Breast epithelium (tissue), 4 donors: ENCODE measurements around the gene SLC27A1. TPM values are rescaled to one million over a fixed set of nuclear protein-coding genes. Genes with fewer than 3 reads are reported as not detected.
A peak's percentile ranks its signal among the peaks of the same experiment; 100 is the strongest.

Experiments used
- DNase-seq, 2 donors: peaks; one replicate each; pipeline ENCODE4 v3.0.0-alpha.2; 2019; ENCODE audit warnings: low spot score in 2 of 2
- H3K27ac ChIP-seq, 2 donors: fragments of 200-600 bp; sonication (generic) in 1 of 2; one replicate each; pipeline ENCODE4 v1.5.1; 2016 to 2019; ENCODE audit warnings: mild to moderate bottlenecking in 1 of 2
- H3K27me3 ChIP-seq, 2 donors: fragments of 200-600 bp; sonication (generic) in 1 of 2; one replicate each; pipeline versions ENCODE4 v1.5.1 to v1.6.0; 2017 to 2019; ENCODE audit warnings: control low read depth in 1 of 2, mild to moderate bottlenecking in 1 of 2
- H3K36me3 ChIP-seq: fragments of 200-600 bp; one replicate; pipeline ENCODE4 v1.5.1; 2019
- H3K4me1 ChIP-seq, 2 donors: fragments of 200-600 bp; sonication (generic); one replicate each; pipeline ENCODE4 v1.5.1; 2016 to 2019; ENCODE audit warnings: control low read depth in 1 of 2
- H3K4me3 ChIP-seq, 3 donors: fragments of 200-600 bp; sonication (generic); 1 replicate in 2 of 3; 2 replicates in 1 of 3; pipeline ENCODE4 v1.5.1; 2016 to 2019; ENCODE audit warnings: mild to moderate bottlenecking in 3 of 3, moderate library complexity in 2 of 3
- H3K9me3 ChIP-seq, 2 donors: fragments of 200-600 bp; sonication (generic) in 1 of 2; one replicate each; pipeline ENCODE4 v1.5.1; 2016 to 2019; ENCODE audit warnings: control low read depth in 1 of 2
- CTCF ChIP-seq, 3 donors: fragments of 450-650 bp; IDR thresholded peaks; one replicate each; pipeline ENCODE4 v1.5.1; 2016 to 2017; ENCODE audit warnings: antibody characterized with exemption in 3 of 3, mild to moderate bottlenecking in 3 of 3, moderate library complexity in 3 of 3
- POLR2A ChIP-seq: fragments of 450-650 bp; IDR thresholded peaks from one replicate; pipeline ENCODE4 v1.6.1; 2016; ENCODE audit warnings: antibody characterized with exemption, mild to moderate bottlenecking, moderate library complexity
- POLR2AphosphoS5 ChIP-seq, 3 donors: sonication (generic); formaldehyde crosslinking; IDR thresholded peaks; one replicate each; pipeline ENCODE4 v1.6.1; 2017; ENCODE audit warnings: antibody characterized with exemption in 3 of 3
- intact Hi-C: fragments of 100-400 bp; cut with DNase I; formaldehyde crosslinking; loops from one replicate; pipeline ENCODE4 v1.15.1; 2023; ENCODE audit warnings: low total_unique reads
- total RNA-seq, 3 donors: library from RNA; depleted of rRNA; stranded (reverse); fragments of >200 nt; gene quantifications; one replicate each; pipeline ENCODE4 v1.1.0, GENCODE V29; 2016

Gene SLC27A1
- total RNA-seq, 3 donors from 2014 or later = 32.4 to 35.4 (median 34.8) TPM

GRCh38 chr19:17500447-17501198, 30.3 kb downstream of the SLC27A1 start:
- Histone ChIP-seq H3K4me3 (no peak overlapping the region), H3K36me3 (no peaks in the 10 kb centered on the region), H3K4me1 (no peaks in the 10 kb centered on the region), H3K9me3 (no peaks in the 10 kb centered on the region), H3K27ac (peak overlapping the region; percentile 85 to 90), H3K27me3 (no peaks in the 10 kb centered on the region)
- intact Hi-C loops = no loop called here
- TF ChIP-seq POLR2AphosphoS5 (IDR thresholded peaks at IDR 0.05) (no peak), CTCF (IDR thresholded peaks at IDR 0.05) (no peak), POLR2A (no peak)
- no peak for DNase-seq

GRCh38 chr19:17503240-17503639, 32.9 kb downstream of the SLC27A1 start:
- no peak overlapping the region for H3K27ac ChIP-seq
- no peaks in the 10 kb centered on the region for H3K36me3 ChIP-seq

DNA sequence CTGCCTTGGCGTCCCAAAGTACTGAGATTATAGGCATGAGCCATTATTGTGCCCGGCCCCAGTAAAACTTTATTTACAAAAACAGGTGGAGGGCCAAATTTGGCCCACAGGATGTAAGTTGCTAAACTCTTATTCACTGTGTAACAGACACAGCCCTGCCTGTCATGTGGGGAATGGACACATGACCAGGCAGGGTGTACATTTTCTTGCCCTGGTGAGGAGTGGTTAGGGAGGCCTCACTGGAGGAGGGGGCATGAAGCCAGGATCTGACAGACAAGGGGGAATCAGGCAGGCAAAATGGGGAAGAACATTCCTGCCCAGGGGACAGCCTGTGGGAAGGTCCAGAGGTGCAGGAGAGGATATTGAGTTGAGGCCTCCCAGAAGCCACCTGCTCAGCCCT, 33.7 kb downstream of the SLC27A1 start:
- H3K4me1 ChIP-seq = no peaks in the 10 kb centered on the region

More at GRCh38 chr19:17503240-17503639, 32.9 kb downstream of the SLC27A1 start:
- intact Hi-C loops = no loop called here
- no peak for DNase-seq
- no peaks in the 10 kb centered on the region for H3K9me3 ChIP-seq
- TF ChIP-seq POLR2AphosphoS5 (IDR thresholded peaks at IDR 0.05) (no peak), CTCF (IDR thresholded peaks at IDR 0.05) (no peak), POLR2A (no peak)
- no peak overlapping the region for H3K4me3 ChIP-seq
- H3K4me1 ChIP-seq = no peaks in the 10 kb centered on the region
- H3K27me3 ChIP-seq = no peaks in the 10 kb centered on the region

GRCh38 chr19:17504456-17504855, 34.1 kb downstream of the SLC27A1 start:
- Histone ChIP-seq H3K27ac (peak overlapping the region in 1 of 2 donors; percentile 63), H3K27me3 (no peaks in the 10 kb centered on the region), H3K4me1 (no peaks in the 10 kb centered on the region), H3K9me3 (no peaks in the 10 kb centered on the region), H3K4me3 (no peak overlapping the region), H3K36me3 (no peaks in the 10 kb centered on the region)
- DNase-seq = no peak
- TF ChIP-seq POLR2A (no peak), POLR2AphosphoS5 (IDR thresholded peaks at IDR 0.05) (no peak), CTCF (IDR thresholded peaks at IDR 0.05) (no peak)
- intact Hi-C loops = no loop called here

More for the DNA sequence above, 33.7 kb downstream of the SLC27A1 start:
- H3K9me3 ChIP-seq = no peaks in the 10 kb centered on the region
- H3K36me3 ChIP-seq = no peaks in the 10 kb centered on the region
- no peak for DNase-seq
- H3K27me3 ChIP-seq = no peaks in the 10 kb centered on the region
- H3K27ac ChIP-seq = peak overlapping the region in 1 of 2 donors; percentile 63
- intact Hi-C loops = no loop called here
- TF ChIP-seq POLR2AphosphoS5 (IDR thresholded peaks at IDR 0.05) (no peak), POLR2A (no peak), CTCF (IDR thresholded peaks at IDR 0.05) (no peak)
- H3K4me3 ChIP-seq = no peak overlapping the region

- Histone ChIP-seq H3K27me3 (no peaks in the 10 kb centered on the region), H3K36me3 (no peaks in the 10 kb centered on the region), H3K4me3 (no peak overlapping the region), H3K4me1 (peaks cover 0 to 1% of the 10 kb centered on the region in 2 donors), H3K27ac (peak overlapping the region in 1 of 2 donors; percentile 71), H3K9me3 (no peaks in the 10 kb centered on the region)
- no peak for TF ChIP-seq POLR2AphosphoS5 (IDR thresholded peaks at IDR 0.05)
- TF ChIP-seq POLR2A = no peak
- no peak for TF ChIP-seq CTCF (IDR thresholded peaks at IDR 0.05)
- intact Hi-C loops = no loop called here
- no peak for DNase-seq
These were observed 34.9 kb downstream of the SLC27A1 start for GRCh38 chr19:17505223-17505622.
